Kidney epithelial cell (primary cell): ENCODE results near the gene SGPP2. TPM values are rescaled to one million over a fixed set of nuclear protein-coding genes. Genes with fewer than 3 reads are reported as not detected.

Source experiments
- DNase-seq: peaks from one replicate; pipeline ENCODE4 v3.0.0-alpha.2; 2010; ENCODE audit warnings: low read depth
- H3K27me3 ChIP-seq: 2 replicates; pipeline ENCODE4 v1.6.0; 2011; ENCODE audit warnings: low read length; ENCODE audit not compliant: control insufficient read depth, insufficient read depth
- H3K36me3 ChIP-seq: 2 replicates; pipeline ENCODE4 v1.5.1; 2011; ENCODE audit warnings: low read length; ENCODE audit not compliant: control insufficient read depth, insufficient read depth
- H3K4me3 ChIP-seq: 2 replicates; pipeline ENCODE4 v1.5.1; 2011; ENCODE audit warnings: low read depth, mild to moderate bottlenecking, control low read depth, low read length
- total RNA-seq: library from RNA; depleted of rRNA; stranded (reverse); fragments of >200 nt; gene quantifications from 2 replicates; pipeline ENCODE4 v1.2.3, GENCODE V29; 2015
- TF ChIP-seq, protein P1 (sequence below): IDR thresholded peaks from 2 replicates; pipeline ENCODE4 v1.5.1; 2011; ENCODE audit warnings: mild to moderate bottlenecking, moderate library complexity, low read length, control low read depth, inconsistent platforms; ENCODE audit not compliant: insufficient read depth, poor library complexity, severe bottlenecking

Gene SGPP2
- total RNA-seq, 1 donor from 2014 or later, result 29.1 TPM

DNA sequence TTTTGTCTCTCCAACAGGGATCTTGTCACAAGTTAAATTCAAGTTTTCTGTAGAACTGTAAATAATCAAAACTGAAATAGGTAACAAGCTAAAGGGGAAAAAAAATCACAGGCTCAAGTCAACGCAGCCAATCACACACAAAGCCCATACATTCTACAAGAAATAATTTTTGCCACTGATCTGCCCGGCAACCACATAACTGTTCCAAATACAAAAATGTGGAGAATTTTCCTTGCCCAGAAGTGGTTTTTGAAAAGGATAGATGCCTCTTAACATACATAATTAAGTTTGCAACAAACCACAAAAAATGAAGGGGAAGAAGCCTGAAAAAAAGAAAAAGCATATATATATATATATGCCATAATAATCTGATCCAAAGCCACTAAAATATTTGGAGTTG, 171.2 kb downstream of the SGPP2 start:
- Histone ChIP-seq H3K27me3 (no peaks in the 10 kb centered on the region), H3K36me3 (no peaks in the 10 kb centered on the region), H3K4me3 (no peak overlapping the region)
- DNase-seq, result no peak
- TF ChIP-seq, protein P1, sequence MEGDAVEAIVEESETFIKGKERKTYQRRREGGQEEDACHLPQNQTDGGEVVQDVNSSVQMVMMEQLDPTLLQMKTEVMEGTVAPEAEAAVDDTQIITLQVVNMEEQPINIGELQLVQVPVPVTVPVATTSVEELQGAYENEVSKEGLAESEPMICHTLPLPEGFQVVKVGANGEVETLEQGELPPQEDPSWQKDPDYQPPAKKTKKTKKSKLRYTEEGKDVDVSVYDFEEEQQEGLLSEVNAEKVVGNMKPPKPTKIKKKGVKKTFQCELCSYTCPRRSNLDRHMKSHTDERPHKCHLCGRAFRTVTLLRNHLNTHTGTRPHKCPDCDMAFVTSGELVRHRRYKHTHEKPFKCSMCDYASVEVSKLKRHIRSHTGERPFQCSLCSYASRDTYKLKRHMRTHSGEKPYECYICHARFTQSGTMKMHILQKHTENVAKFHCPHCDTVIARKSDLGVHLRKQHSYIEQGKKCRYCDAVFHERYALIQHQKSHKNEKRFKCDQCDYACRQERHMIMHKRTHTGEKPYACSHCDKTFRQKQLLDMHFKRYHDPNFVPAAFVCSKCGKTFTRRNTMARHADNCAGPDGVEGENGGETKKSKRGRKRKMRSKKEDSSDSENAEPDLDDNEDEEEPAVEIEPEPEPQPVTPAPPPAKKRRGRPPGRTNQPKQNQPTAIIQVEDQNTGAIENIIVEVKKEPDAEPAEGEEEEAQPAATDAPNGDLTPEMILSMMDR, result no peak

DNA sequence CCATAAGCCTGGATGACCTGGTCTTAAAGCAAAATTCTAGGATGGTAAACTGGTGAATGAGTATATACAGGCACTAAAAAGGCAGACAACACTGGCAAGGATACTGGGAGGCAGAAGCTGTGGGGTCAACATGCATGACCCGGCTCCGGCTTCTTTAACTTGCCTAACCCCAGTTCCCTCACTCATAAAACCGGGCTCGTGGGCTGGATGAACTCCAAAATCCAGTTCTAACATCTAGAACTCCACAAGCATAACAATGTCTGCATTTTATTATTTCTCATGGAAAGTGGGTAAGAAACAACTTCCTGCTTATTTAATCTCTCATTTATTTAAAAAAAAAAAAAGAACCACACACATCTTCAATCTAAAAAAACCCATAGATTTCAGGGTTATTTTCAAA, 174.3 kb downstream of the SGPP2 start:
- Histone ChIP-seq H3K4me3 (no peak overlapping the region), H3K36me3 (no peaks in the 10 kb centered on the region), H3K27me3 (no peaks in the 10 kb centered on the region)
- no peak for DNase-seq
- TF ChIP-seq, protein P1, result no peak

DNA sequence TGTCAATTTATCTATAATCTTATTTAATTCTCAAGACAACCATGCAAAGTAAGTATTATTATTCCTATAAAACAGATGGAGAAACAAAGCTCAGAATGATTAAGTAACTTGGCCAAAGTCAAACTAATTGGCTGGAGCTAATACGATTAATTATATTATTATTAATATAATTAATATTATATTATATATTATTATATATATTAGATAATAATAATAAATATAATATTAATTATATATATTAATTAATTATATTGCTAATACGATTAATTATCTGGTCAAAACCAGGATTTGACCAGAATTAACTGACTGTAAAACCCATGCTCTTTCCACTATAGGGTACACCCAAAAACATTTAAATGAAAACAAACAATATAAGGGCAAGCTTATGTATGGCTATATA, 179.2 kb downstream of the SGPP2 start:
- Histone ChIP-seq H3K36me3 (no peaks in the 10 kb centered on the region), H3K4me3 (no peak overlapping the region), H3K27me3 (no peaks in the 10 kb centered on the region)
- TF ChIP-seq, protein P1, result no peak
- no peak for DNase-seq

DNA sequence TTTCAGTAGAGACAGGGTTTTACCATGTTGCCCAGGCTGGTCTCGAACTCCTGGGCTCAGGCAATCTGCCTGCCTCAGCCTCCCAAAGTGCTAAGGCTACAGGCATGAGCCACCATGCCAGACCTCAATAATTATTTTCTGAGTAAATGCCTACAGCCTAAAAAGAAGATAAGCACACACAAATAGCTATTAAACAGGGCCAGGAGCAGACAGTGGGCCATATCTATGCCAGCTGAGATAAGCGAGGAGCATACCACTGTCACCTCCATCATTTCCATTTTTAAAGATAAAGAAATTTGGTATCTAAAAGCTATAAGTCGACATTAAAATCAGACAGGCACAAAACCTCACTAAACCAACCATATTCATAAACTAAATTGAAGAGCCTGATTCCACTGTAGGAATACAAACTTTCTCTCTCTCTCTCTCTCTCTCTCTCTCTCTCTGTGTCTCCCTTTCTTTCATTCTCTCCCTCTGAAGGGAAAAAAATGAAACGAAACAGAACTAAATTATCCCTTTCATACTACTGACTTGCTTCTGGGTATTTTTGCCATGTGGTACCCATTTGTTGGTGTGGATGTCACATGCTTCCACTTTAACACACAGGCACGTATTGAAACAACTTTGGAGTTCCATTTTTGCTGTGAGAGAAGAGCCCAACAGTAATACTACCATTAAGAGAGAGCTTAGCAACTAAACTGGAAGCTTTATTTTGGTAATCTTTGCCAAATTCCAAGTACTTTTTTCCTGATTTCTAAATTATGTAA, 180.6 kb downstream of the SGPP2 start:
- TF ChIP-seq, protein P1, result no peak
- Histone ChIP-seq H3K4me3 (no peak overlapping the region), H3K27me3 (no peaks in the 10 kb centered on the region), H3K36me3 (no peaks in the 10 kb centered on the region)
- DNase-seq, result no peak

DNA sequence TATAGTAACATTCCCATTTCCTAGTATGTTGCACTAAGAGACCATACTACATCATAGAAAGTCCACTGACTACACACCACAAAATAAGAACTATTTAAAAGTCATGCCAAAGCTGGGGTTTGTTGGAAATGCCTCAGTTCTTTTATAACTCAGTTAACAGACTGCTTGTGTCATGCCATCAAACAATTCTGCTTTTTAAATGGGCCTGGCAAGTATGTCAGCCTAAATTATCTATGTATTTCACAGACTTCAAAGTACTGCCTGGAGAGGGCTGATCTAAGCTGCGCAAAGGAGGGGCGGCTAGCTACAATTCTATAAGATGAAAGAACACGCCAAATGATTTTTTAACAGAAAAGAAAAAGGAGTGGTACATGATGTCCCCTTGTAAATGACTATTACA, 182.0 kb downstream of the SGPP2 start:
- no peaks in the 10 kb centered on the region for H3K36me3 ChIP-seq

More for the DNA sequence above, 182.0 kb downstream of the SGPP2 start:
- Histone ChIP-seq H3K4me3 (no peak overlapping the region), H3K27me3 (no peaks in the 10 kb centered on the region)
- DNase-seq, result no peak
- TF ChIP-seq, protein P1, result no peak
